Endothelial cell of umbilical vein (primary cell): Measurements from ENCODE around the gene PPM1H. TPM values are rescaled to one million over a fixed set of nuclear protein-coding genes. Genes with fewer than 3 reads are reported as not detected.

Experiments
- BruUV-seq: library from RNA; stranded (reverse); fragments of 400-500 nt; replicated peaks from 2 replicates; lab custom pipeline; 2021; lab: Mats Ljungman, UMichigan
- CTCF ChIA-PET: fragments of 300-600, 350-600 bp; sonication (Branson Sonifier 250); formaldehyde crosslinking; loops from one replicate; lab custom pipeline; 2021; ENCODE audit warnings: antibody characterized with exemption, inconsistent platforms; lab: Charles Lee
- POLR2A ChIA-PET: fragments of 300-600, 350-600 bp; sonication (Branson Sonifier 250); formaldehyde crosslinking; loops from one replicate; lab custom pipeline; 2021; ENCODE audit warnings: antibody characterized with exemption, inconsistent platforms; lab: Charles Lee
- DNase-seq: peaks from one replicate; pipeline ENCODE4 v3.0.0-alpha.2; 2011; ENCODE audit warnings: low read depth, low spot score
- FAIRE-seq: peaks from 2 replicates; lab custom pipeline; 2011; peaks lifted over from hg19 to GRCh38; lab: Jason Lieb, UNC
- H2AFZ ChIP-seq: 2 replicates; pipeline ENCODE4 v1.6.0; 2012; ENCODE audit warnings: low read depth, low read length, control low read depth, inconsistent platforms
- H3K27ac ChIP-seq: 2 replicates; pipeline ENCODE4 v1.5.1; 2011; ENCODE audit warnings: low read depth, mild to moderate bottlenecking, control low read depth, low read length, moderate library complexity; ENCODE audit not compliant: insufficient read depth
- H3K27me3 ChIP-seq, 2 experiments: 2 replicates each; pipeline versions ENCODE4 v1.6.0 to v1.6.1; 2011; ENCODE audit warnings: low read length in 2 of 2, mixed read lengths in 1 of 2; ENCODE audit not compliant: control insufficient read depth in 2 of 2, insufficient read depth in 2 of 2
- H3K36me3 ChIP-seq, 2 experiments: 2 replicates in 1 of 2; 3 replicates in 1 of 2; pipeline ENCODE4 v1.5.1; 2011; ENCODE audit warnings: low read length in 2 of 2, mild to moderate bottlenecking in 1 of 2, moderate library complexity in 1 of 2; ENCODE audit not compliant: control insufficient read depth in 2 of 2, insufficient read depth in 2 of 2; ENCODE audit errors: extremely low read depth in 1 of 2
- H3K4me1 ChIP-seq: 3 replicates; pipeline ENCODE4 v1.5.1; 2011; ENCODE audit warnings: mild to moderate bottlenecking, low read length; ENCODE audit not compliant: control insufficient read depth, insufficient read depth; ENCODE audit errors: extremely low read depth
- H3K4me2 ChIP-seq: 2 replicates; pipeline ENCODE4 v1.6.1; 2011; ENCODE audit warnings: low read length, control low read depth, mixed read lengths; ENCODE audit not compliant: insufficient read depth
- H3K4me3 ChIP-seq, 3 experiments: fragments of 200-600 bp in 1 of 3; sonication (generic), shearing (Covaris generic) in 1 of 3; replicated peaks in 1 of 3; 2 replicates each; pipeline ENCODE4 v1.5.1; 2011 to 2016; ENCODE audit warnings: control low read depth in 3 of 3, low read length in 3 of 3, mild to moderate bottlenecking in 2 of 3, inconsistent platforms in 1 of 3, low read depth in 1 of 3, moderate library complexity in 1 of 3; ENCODE audit not compliant: insufficient read depth in 1 of 3
- H3K79me2 ChIP-seq: 2 replicates; pipeline ENCODE4 v1.6.0; 2012; ENCODE audit warnings: low read length, inconsistent platforms; ENCODE audit not compliant: control insufficient read depth, insufficient read depth
- H3K9ac ChIP-seq: replicated peaks from 2 replicates; pipeline ENCODE3; 2011; ENCODE audit warnings: low read length, control low read depth; ENCODE audit not compliant: insufficient read depth; ENCODE audit errors: extremely low read depth
- H3K9me1 ChIP-seq: replicated peaks from 3 replicates; pipeline ENCODE4 v1.6.0; 2011; ENCODE audit warnings: mild to moderate bottlenecking, low read length; ENCODE audit not compliant: control insufficient read depth, insufficient read depth; ENCODE audit errors: extremely low read depth
- H3K9me3 ChIP-seq: replicated peaks from 2 replicates; pipeline ENCODE4 v1.5.1; 2012; ENCODE audit warnings: low read length, inconsistent platforms; ENCODE audit not compliant: control insufficient read depth, insufficient read depth
- H4K20me1 ChIP-seq: replicated peaks from 2 replicates; pipeline ENCODE3; 2011; ENCODE audit warnings: mild to moderate bottlenecking, low read length; ENCODE audit not compliant: control insufficient read depth, insufficient read depth; ENCODE audit errors: extremely low read depth
- EZH2 ChIP-seq: IDR thresholded peaks from 2 replicates; pipeline ENCODE4 v1.6.1; 2012; ENCODE audit warnings: borderline replicate concordance, low read depth, mild to moderate bottlenecking, moderate library complexity, low read length, inconsistent platforms; ENCODE audit not compliant: severe bottlenecking
- FOS ChIP-seq: IDR thresholded peaks from 2 replicates; pipeline ENCODE4 v1.6.1; 2011; ENCODE audit warnings: mild to moderate bottlenecking, low read length, moderate library complexity, borderline replicate concordance; ENCODE audit not compliant: insufficient read depth
- GATA2 ChIP-seq: IDR thresholded peaks from 2 replicates; pipeline ENCODE4 v1.7.0; 2011; ENCODE audit warnings: low read depth, mild to moderate bottlenecking, moderate library complexity, mixed read lengths, low read length; ENCODE audit not compliant: insufficient read length, insufficient read depth
- JUN ChIP-seq: IDR thresholded peaks from 2 replicates; pipeline ENCODE4 v1.6.1; 2011; ENCODE audit warnings: borderline replicate concordance, low read depth; ENCODE audit not compliant: insufficient read length, insufficient read depth
- MYC ChIP-seq: IDR thresholded peaks from one replicate; pipeline ENCODE4 v1.6.1; 2011; ENCODE audit warnings: mild to moderate bottlenecking, low read depth, low read length
- POLR2A ChIP-seq: IDR thresholded peaks from 2 replicates; pipeline ENCODE4 v1.6.1; 2012; ENCODE audit warnings: low read depth, mild to moderate bottlenecking, control low read depth, low read length
- POLR2AphosphoS5 ChIP-seq: IDR thresholded peaks from 2 replicates; pipeline ENCODE4 v1.6.1; 2012; ENCODE audit warnings: low read depth, mild to moderate bottlenecking, control low read depth, low read length, moderate library complexity; ENCODE audit not compliant: insufficient read depth
- dilution Hi-C: fragments of 300-500 bp; cut with MboI; formaldehyde crosslinking; loops from one replicate; pipeline ENCODE4 v1.15.0; 2019; ENCODE audit warnings: low sequenced_read_pairs; ENCODE audit not compliant: extremely low pct_ligation_motif_present
- intact Hi-C: fragments of 100-400 bp; cut with micrococcal nuclease; formaldehyde crosslinking; loops from one replicate; pipeline ENCODE4 v1.10.0; 2022
- polyA plus RNA-seq, 4 experiments: library from polyadenylated mRNA; depleted of rRNA in 3 of 4; stranded (reverse) in 3 of 4; unstranded in 1 of 4; fragments of >200 nt; gene quantifications; 2 replicates each; pipeline versions ENCODE4 v1.2.1 to v1.2.3, GENCODE V29; 2011 to 2012; ENCODE audit warnings: missing spikeins in 1 of 4
- total RNA-seq: library from RNA; stranded (reverse); gene quantifications from 2 replicates; pipeline ENCODE4 v1.2.3, GENCODE V29; 2021
- TF ChIP-seq, protein P1 (sequence below): IDR thresholded peaks from 2 replicates; pipeline ENCODE4 v1.6.1; 2011; ENCODE audit not compliant: insufficient read depth, insufficient read length
- TF ChIP-seq, protein P2 (sequence below), 2 donors: IDR thresholded peaks; 1 replicate in 1 of 2; 2 replicates in 1 of 2; pipeline ENCODE4 v1.5.1; 2011; ENCODE audit warnings: low read length in 2 of 2, mild to moderate bottlenecking in 2 of 2, moderate library complexity in 2 of 2, control low read depth in 1 of 2, inconsistent platforms in 1 of 2, low read depth in 1 of 2; ENCODE audit not compliant: insufficient read depth in 1 of 2; ENCODE audit errors: extremely low read depth in 1 of 2

The PPM1H gene
- total and polyA plus RNA-seq, 2 donors (not counting 3 experiments of a cell fraction or from before 2014, with no cell fraction given), result 1.0 to 7.2 TPM

DNA sequence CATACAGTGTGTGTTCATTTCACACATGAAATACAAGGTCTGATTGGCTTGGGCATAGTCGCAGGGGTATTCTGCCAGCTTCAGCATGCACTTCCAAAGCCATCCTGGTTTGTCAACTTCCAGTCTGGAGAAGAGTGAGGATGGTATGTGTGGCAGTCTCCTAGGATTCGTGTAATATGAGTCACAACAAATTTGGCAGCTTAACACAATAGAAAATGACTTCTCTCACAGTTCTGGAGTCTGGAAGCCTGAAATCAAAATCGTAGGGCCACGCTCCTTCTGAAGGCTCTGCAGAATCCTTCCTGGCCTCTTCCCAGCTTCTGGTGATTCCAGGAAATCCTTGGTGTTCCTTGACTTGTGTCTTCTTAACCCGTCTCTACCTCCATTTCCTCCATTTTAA, 167.5 kb downstream of the PPM1H start:
- H3K4me3 ChIP-seq, result no peak overlapping the region
- no peaks in the 10 kb centered on the region for H3K9me1 ChIP-seq
- no peak overlapping the region for H3K4me2 ChIP-seq
- intact Hi-C loops, result no loop called here
- TF ChIP-seq, protein P1, sequence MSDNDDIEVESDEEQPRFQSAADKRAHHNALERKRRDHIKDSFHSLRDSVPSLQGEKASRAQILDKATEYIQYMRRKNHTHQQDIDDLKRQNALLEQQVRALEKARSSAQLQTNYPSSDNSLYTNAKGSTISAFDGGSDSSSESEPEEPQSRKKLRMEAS, result no peak
- peak; percentile 24 for TF ChIP-seq FOS
- dilution Hi-C loops, result no loop called here
- ChIA-PET POLR2A (no interaction called here), CTCF (interaction anchor here (0.6 to 1.7 kb wide), 5 partner anchors 12 to 186 kb away, joined by 3 to 5 read pairs (median 3); no protein-coding TSS in a partner anchor)
- no peaks in the 10 kb centered on the region for H3K79me2 ChIP-seq
- H3K27me3 ChIP-seq, result no peaks in the 10 kb centered on the region
- no peaks in the 10 kb centered on the region for H4K20me1 ChIP-seq
- H3K4me1 ChIP-seq, result peaks cover 8% of the 10 kb centered on the region
- FAIRE-seq, result peak; percentile 58
- no TSS peak for BruUV-seq
- DNase-seq, result peak; percentile 32
- no peaks in the 10 kb centered on the region for H3K36me3 ChIP-seq
- H3K9ac ChIP-seq, result no peak overlapping the region
- peak overlapping the region; percentile 84 for H2AFZ ChIP-seq
- no peaks in the 10 kb centered on the region for H3K9me3 ChIP-seq
- no peak overlapping the region for H3K27ac ChIP-seq

DNA sequence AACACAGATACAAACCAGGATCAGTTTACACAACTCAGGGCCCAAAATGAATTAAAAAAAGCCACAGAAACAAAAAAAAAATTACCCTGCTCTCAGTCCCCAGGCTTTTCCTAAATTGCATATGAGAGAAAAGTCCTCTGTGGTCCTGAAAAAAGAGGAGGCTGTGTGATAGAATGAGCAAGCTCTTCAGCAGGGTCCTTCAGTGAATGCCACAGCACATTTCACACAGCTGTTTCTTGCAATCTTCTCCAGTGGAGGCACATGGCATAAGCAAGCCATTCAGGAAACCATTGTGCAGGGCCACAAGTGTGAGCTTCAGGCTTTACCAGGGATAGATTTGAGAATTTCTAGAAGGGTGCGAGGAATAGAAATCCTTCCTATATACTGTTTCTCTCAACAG, 168.5 kb downstream of the PPM1H start:
- H3K4me3 ChIP-seq, result no peak overlapping the region
- H3K9ac ChIP-seq, result no peak overlapping the region
- intact Hi-C loops, result no loop called here
- no peak overlapping the region for H2AFZ ChIP-seq
- H3K9me3 ChIP-seq, result no peaks in the 10 kb centered on the region
- H4K20me1 ChIP-seq, result no peaks in the 10 kb centered on the region
- no peaks in the 10 kb centered on the region for H3K27me3 ChIP-seq
- H3K9me1 ChIP-seq, result no peaks in the 10 kb centered on the region
- no peaks in the 10 kb centered on the region for H3K36me3 ChIP-seq
- dilution Hi-C loops, result no loop called here
- POLR2A ChIA-PET, result no interaction called here
- no peak overlapping the region for H3K27ac ChIP-seq
- CTCF ChIA-PET, result interaction anchor here (1.4 to 1.7 kb wide), 2 partner anchors 11 to 18 kb away, joined by 3 to 5 read pairs; no protein-coding TSS in a partner anchor
- H3K4me1 ChIP-seq, result peaks cover 8% of the 10 kb centered on the region
- no peak for DNase-seq
- FAIRE-seq, result no peak
- no TSS peak for BruUV-seq
- no peak overlapping the region for H3K4me2 ChIP-seq
- TF ChIP-seq, protein P2, sequence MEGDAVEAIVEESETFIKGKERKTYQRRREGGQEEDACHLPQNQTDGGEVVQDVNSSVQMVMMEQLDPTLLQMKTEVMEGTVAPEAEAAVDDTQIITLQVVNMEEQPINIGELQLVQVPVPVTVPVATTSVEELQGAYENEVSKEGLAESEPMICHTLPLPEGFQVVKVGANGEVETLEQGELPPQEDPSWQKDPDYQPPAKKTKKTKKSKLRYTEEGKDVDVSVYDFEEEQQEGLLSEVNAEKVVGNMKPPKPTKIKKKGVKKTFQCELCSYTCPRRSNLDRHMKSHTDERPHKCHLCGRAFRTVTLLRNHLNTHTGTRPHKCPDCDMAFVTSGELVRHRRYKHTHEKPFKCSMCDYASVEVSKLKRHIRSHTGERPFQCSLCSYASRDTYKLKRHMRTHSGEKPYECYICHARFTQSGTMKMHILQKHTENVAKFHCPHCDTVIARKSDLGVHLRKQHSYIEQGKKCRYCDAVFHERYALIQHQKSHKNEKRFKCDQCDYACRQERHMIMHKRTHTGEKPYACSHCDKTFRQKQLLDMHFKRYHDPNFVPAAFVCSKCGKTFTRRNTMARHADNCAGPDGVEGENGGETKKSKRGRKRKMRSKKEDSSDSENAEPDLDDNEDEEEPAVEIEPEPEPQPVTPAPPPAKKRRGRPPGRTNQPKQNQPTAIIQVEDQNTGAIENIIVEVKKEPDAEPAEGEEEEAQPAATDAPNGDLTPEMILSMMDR (IDR thresholded peaks at IDR 0.05; ENCODE audit: extremely low read depth in 1 of 2, insufficient read depth in 1 of 2, low read depth in 1 of 2, low read length in 2 of 2), result no peak
- TF ChIP-seq FOS (no peak), POLR2AphosphoS5 (no peak), MYC (no peak), EZH2 (no peak), GATA2 (no peak), JUN (no peak), POLR2A (no peak)
- TF ChIP-seq, protein P1, result no peak
- no peaks in the 10 kb centered on the region for H3K79me2 ChIP-seq
